GM23338 (cell line): ENCODE measurements around the gene SLC29A2.

Experiments
- CREB1 ChIP-seq: fragments of 250-450 bp; sonication (Bioruptor Pico); IDR thresholded peaks from 2 replicates; pipeline ENCODE4 v1.5.0; 2020; ENCODE audit warnings: low read depth, mild to moderate bottlenecking, moderate library complexity
- CTCF ChIP-seq, 2 experiments: fragments of 200-600 bp in 1 of 2; sonication (generic) in 1 of 2; conservative IDR thresholded peaks; 2 replicates each; pipeline versions ENCODE4 v1.5.1 to v1.6.1; 2016 to 2017; ENCODE audit warnings: antibody characterized with exemption in 2 of 2, low read depth in 2 of 2, mild to moderate bottlenecking in 2 of 2, moderate library complexity in 1 of 2
- ETS1 ChIP-seq: IDR thresholded peaks from 2 replicates; pipeline ENCODE4 v1.6.1; 2016; ENCODE audit warnings: antibody characterized with exemption
- EZH2 ChIP-seq: fragments of 200-600 bp; sonication (generic); IDR thresholded peaks from one replicate; pipeline ENCODE4 v1.8.0; 2017; ENCODE audit warnings: antibody characterized with exemption, mild to moderate bottlenecking, low read depth; ENCODE audit not compliant: unreplicated experiment
- EZH2phosphoT487 ChIP-seq: fragments of 200-600 bp; sonication (generic); IDR thresholded peaks from one replicate; pipeline ENCODE4 v1.8.1; 2018; ENCODE audit warnings: antibody characterized with exemption; ENCODE audit not compliant: unreplicated experiment
- JUNB ChIP-seq: IDR thresholded peaks from one replicate; pipeline ENCODE4 v1.6.1; 2016; ENCODE audit warnings: antibody characterized with exemption; ENCODE audit not compliant: unreplicated experiment
- NANOG ChIP-seq: IDR thresholded peaks from 2 replicates; pipeline ENCODE4 v1.6.1; 2016; ENCODE audit warnings: antibody characterized with exemption, borderline replicate concordance
- POLR2AphosphoS5 ChIP-seq: IDR thresholded peaks from 2 replicates; pipeline ENCODE4 v1.6.1; 2016; ENCODE audit warnings: antibody characterized with exemption, low read depth
- REST ChIP-seq: IDR thresholded peaks from one replicate; pipeline ENCODE4 v1.6.1; 2018; ENCODE audit warnings: antibody characterized with exemption; ENCODE audit not compliant: unreplicated experiment
- STAT1 ChIP-seq: IDR thresholded peaks from one replicate; pipeline ENCODE4 v1.6.1; 2016; ENCODE audit warnings: antibody characterized with exemption; ENCODE audit not compliant: unreplicated experiment
- ZNF114 ChIP-seq: fragments of 250-450 bp; sonication (Bioruptor Pico); IDR thresholded peaks from 2 replicates; pipeline ENCODE4 v1.5.0; 2020; ENCODE audit warnings: mild to moderate bottlenecking, moderate library complexity
- ZNF331 ChIP-seq: fragments of 250-450 bp; sonication (Bioruptor Pico); IDR thresholded peaks from 2 replicates; pipeline ENCODE4 v1.5.0; 2020; ENCODE audit warnings: low read depth, mild to moderate bottlenecking, moderate library complexity

GRCh38 chr11:66313321-66314185, 58.0 kb downstream of the SLC29A2 start:
- peak; percentile 48 to 71 for TF ChIP-seq CTCF (conservative IDR thresholded peaks at IDR 0.05; ENCODE audit: low read depth in 2 of 2)
- no peak for TF ChIP-seq EZH2
- TF ChIP-seq POLR2AphosphoS5, result no peak; the same call in 1 of the 2 replicates
- no peak for TF ChIP-seq ETS1
- TF ChIP-seq REST, result no peak
- no peak for TF ChIP-seq EZH2phosphoT487
- no peak for TF ChIP-seq JUNB
- no peak for TF ChIP-seq NANOG
- no peak for TF ChIP-seq ZNF331
- no peak for TF ChIP-seq CREB1
- no peak for TF ChIP-seq STAT1
- TF ChIP-seq ZNF114 (CRISPR knock-in tag), result no peak
